Measurements from ENCODE around the gene CXCL12.

The CXCL12 gene

DNA sequence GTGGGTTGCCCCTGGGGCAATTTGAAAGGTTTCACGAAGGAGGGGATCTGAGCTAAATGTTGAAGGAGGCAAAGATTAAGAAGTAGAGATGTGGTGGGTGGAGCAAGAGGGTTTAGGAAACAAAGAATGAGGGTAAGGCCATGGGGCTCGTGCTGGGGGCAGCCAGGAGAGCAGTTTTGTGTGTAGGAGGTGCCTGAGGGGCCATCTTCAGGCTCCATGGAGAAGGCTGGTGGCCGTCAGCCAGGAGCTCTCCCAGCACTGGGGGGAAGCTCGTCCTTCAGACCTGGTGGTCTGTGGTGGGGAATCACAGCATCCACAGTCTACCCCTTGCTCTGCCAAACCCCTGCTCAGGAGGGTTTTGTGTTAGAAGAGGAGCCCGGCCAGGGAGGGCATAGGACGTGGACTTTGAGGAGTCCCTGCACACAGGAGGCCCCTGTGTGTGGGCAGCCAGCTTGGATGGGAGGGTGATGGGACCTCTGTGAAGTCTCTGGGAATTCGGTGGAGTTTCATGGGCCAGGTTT is 11.8 kb upstream of the CXCL12 start:
- no peak overlapping the region for H2AFZ ChIP-seq (ENCODE audit: low read depth, low read length)
- H3K36me3 ChIP-seq (ENCODE audit: insufficient read depth, low read length): no peaks in the 10 kb centered on the region
- H3K27me3 ChIP-seq (ENCODE audit: insufficient read depth, low read length): peaks cover 6% of the 10 kb centered on the region
- H3K9me3 ChIP-seq (ENCODE audit: low read length): no peaks in the 10 kb centered on the region
- H3K4me3 ChIP-seq (ENCODE audit: low read length): no peak overlapping the region
- no peaks in the 10 kb centered on the region for H3K4me1 ChIP-seq (ENCODE audit: insufficient read depth, low read length)

- H3K4me1 ChIP-seq (ENCODE audit: insufficient read depth, low read length): no peaks in the 10 kb centered on the region
- peaks cover 6% of the 10 kb centered on the region for H3K27me3 ChIP-seq (ENCODE audit: insufficient read depth, low read length)
- H3K9me3 ChIP-seq (ENCODE audit: low read length): no peaks in the 10 kb centered on the region
- no peak overlapping the region for H3K4me3 ChIP-seq (ENCODE audit: low read length)
- H2AFZ ChIP-seq (ENCODE audit: low read depth, low read length): no peak overlapping the region
- H3K36me3 ChIP-seq (ENCODE audit: insufficient read depth, low read length): no peaks in the 10 kb centered on the region
These were observed 11.2 kb upstream of the CXCL12 start for GRCh38 chr10:44395902-44396670.

DNA sequence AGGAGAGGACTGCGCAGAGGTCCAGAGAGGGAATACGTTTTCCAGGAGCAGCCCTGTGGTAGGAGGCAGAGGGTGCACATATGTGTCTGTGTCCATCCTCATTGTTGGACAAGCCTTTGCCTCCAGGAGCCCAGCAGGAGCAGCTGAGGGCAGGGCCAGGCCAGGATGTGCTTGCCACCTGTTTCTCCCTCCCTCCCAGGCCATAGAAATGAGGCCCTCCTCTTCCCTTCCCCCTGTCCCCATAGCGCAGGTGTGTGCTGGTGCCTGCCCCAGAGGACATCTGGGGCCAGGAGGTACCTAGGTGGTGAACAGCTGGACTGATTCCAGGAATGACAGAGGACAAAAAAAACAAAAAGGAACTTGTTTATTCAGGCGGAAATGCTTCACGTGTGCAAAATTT is 10.5 kb upstream of the CXCL12 start:
- Histone ChIP-seq H3K27me3 (ENCODE audit: insufficient read depth, low read length) (peaks cover 6% of the 10 kb centered on the region), H3K4me1 (ENCODE audit: insufficient read depth, low read length) (no peaks in the 10 kb centered on the region), H3K9me3 (ENCODE audit: low read length) (no peaks in the 10 kb centered on the region), H3K4me3 (ENCODE audit: low read length) (no peak overlapping the region), H3K36me3 (ENCODE audit: insufficient read depth, low read length) (no peaks in the 10 kb centered on the region), H2AFZ (ENCODE audit: low read depth, low read length) (no peak overlapping the region)

DNA sequence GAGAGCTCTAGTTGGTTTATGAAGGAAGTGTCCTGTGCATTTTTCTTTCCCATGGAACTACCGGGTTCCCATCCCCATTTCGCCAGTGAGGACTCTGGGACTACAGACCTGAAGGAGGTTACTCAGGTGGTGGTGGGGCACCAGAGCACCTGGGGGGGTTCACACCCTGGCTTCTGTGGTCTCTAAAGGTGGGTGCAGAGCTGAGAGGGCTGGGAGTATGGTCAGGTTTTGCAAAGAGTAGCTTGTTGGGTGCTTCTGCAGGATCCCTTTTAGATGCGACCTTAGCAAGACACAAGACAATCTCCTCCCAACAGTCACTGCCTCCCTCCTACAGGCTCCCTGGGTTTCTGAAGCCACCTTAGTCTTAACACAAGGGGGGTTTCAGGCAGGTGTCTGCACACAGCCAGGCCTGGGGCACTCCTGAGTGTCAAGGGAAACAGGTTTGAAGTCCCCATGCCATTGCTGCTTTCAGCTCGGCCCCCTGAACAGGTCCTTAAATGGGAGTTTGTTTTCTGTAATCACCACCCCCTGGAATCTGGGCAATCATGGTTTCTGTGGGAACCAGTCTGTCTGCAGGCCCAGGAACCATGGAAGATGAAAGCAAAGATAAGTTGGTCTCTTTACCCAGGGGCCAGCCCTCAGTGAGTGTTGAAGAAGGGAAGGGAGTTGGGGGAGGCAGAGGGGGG is 9.9 kb upstream of the CXCL12 start:
- Histone ChIP-seq H2AFZ (ENCODE audit: low read depth, low read length) (no peak overlapping the region), H3K27me3 (ENCODE audit: insufficient read depth, low read length) (peaks cover 6% of the 10 kb centered on the region), H3K9me3 (ENCODE audit: low read length) (no peaks in the 10 kb centered on the region), H3K36me3 (ENCODE audit: insufficient read depth, low read length) (no peaks in the 10 kb centered on the region), H3K4me1 (ENCODE audit: insufficient read depth, low read length) (no peaks in the 10 kb centered on the region), H3K4me3 (ENCODE audit: low read length) (no peak overlapping the region)

GRCh38 chr10:44393834-44394547 is 9.1 kb upstream of the CXCL12 start:
- Histone ChIP-seq H3K27me3 (ENCODE audit: insufficient read depth, low read length) (peaks cover 4% of the 10 kb centered on the region), H3K4me1 (ENCODE audit: insufficient read depth, low read length) (no peaks in the 10 kb centered on the region), H2AFZ (ENCODE audit: low read depth, low read length) (no peak overlapping the region), H3K36me3 (ENCODE audit: insufficient read depth, low read length) (no peaks in the 10 kb centered on the region), H3K9me3 (ENCODE audit: low read length) (no peaks in the 10 kb centered on the region), H3K4me3 (ENCODE audit: low read length) (no peak overlapping the region)

DNA sequence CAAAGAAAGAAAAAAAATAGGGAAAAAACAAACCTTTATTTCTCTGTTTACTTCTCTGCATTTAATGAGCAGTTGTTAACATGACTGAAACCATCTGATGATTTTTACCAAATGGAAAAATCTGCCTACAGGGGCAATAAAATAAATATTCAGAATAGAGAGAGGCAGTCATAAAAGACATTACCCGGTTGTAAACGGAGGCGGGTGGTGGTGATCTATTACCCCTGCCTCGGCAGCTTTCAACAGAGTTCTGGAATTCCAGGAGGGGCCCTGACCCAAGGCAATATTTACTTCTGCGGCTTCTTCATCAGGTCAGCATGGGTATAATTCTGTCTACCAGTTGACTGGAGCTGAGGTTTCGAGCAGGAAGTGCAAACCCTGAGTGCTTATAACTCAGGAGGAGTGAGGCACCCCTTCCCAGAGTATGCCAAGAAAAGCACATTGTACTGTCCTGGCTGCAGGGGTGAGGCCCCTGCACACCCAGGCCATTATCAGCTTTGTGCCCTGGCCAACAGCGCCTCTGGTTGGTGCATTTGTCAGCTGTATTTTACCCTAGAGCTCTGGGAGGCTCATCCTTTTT is 8.2 kb upstream of the CXCL12 start:
- Histone ChIP-seq H3K27me3 (ENCODE audit: insufficient read depth, low read length) (no peaks in the 10 kb centered on the region), H3K9me3 (ENCODE audit: low read length) (no peaks in the 10 kb centered on the region), H3K36me3 (ENCODE audit: insufficient read depth, low read length) (no peaks in the 10 kb centered on the region), H3K4me3 (ENCODE audit: low read length) (no peak overlapping the region), H2AFZ (ENCODE audit: low read depth, low read length) (no peak overlapping the region), H3K4me1 (ENCODE audit: insufficient read depth, low read length) (no peaks in the 10 kb centered on the region)

GRCh38 chr10:44392420-44392819 is 7.5 kb upstream of the CXCL12 start:
- H3K27me3 ChIP-seq (ENCODE audit: insufficient read depth, low read length): no peaks in the 10 kb centered on the region
- H3K36me3 ChIP-seq (ENCODE audit: insufficient read depth, low read length): no peaks in the 10 kb centered on the region
- H3K9me3 ChIP-seq (ENCODE audit: low read length): no peaks in the 10 kb centered on the region
- no peak overlapping the region for H2AFZ ChIP-seq (ENCODE audit: low read depth, low read length)
- H3K4me3 ChIP-seq (ENCODE audit: low read length): no peak overlapping the region
- no peaks in the 10 kb centered on the region for H3K4me1 ChIP-seq (ENCODE audit: insufficient read depth, low read length)

- H3K4me1 ChIP-seq (ENCODE audit: insufficient read depth, low read length): no peaks in the 10 kb centered on the region
- H3K27me3 ChIP-seq (ENCODE audit: insufficient read depth, low read length): peaks cover 1% of the 10 kb centered on the region
- H3K9me3 ChIP-seq (ENCODE audit: low read length): no peaks in the 10 kb centered on the region
- no peaks in the 10 kb centered on the region for H3K36me3 ChIP-seq (ENCODE audit: insufficient read depth, low read length)
- H2AFZ ChIP-seq (ENCODE audit: low read depth, low read length): no peak overlapping the region
- no peak overlapping the region for H3K4me3 ChIP-seq (ENCODE audit: low read length)
These were observed 7.1 kb upstream of the CXCL12 start for GRCh38 chr10:44391981-44392380.

DNA sequence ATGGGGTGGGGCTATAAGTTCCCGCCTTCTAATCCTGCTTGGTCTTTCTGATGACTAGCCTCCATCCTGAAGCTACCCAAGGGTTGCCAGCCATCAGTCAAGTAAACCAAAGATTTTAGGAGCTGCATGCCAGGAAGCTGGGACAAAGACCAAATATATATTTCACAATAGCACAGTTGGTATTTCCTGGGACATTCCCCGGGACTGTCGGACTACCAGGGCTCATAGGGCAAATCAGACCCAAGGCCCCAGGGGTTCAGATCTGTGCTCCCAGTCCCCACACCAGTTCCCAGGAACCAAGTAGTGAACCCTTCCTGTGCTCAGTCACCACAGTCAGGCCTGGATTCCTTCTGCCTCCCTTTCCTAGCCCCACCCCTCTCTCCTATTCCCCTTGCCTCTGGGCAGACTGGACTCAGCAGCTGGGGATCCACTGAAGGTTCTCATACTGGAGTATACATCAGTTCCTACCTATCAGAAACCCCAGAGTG is 5.7 kb upstream of the CXCL12 start:
- no peak overlapping the region for H2AFZ ChIP-seq (ENCODE audit: low read depth, low read length)
- H3K4me1 ChIP-seq (ENCODE audit: insufficient read depth, low read length): no peaks in the 10 kb centered on the region
- no peaks in the 10 kb centered on the region for H3K9me3 ChIP-seq (ENCODE audit: low read length)
- H3K36me3 ChIP-seq (ENCODE audit: insufficient read depth, low read length): no peaks in the 10 kb centered on the region
- H3K4me3 ChIP-seq (ENCODE audit: low read length): no peak overlapping the region
- H3K27me3 ChIP-seq (ENCODE audit: insufficient read depth, low read length): peaks cover 12% of the 10 kb centered on the region

GRCh38 chr10:44389556-44389955 is 4.7 kb upstream of the CXCL12 start:
- H3K36me3 ChIP-seq (ENCODE audit: insufficient read depth, low read length): no peaks in the 10 kb centered on the region
- H3K9me3 ChIP-seq (ENCODE audit: low read length): no peaks in the 10 kb centered on the region
- H3K4me1 ChIP-seq (ENCODE audit: insufficient read depth, low read length): no peaks in the 10 kb centered on the region
- H3K4me3 ChIP-seq (ENCODE audit: low read length): no peak overlapping the region
- H3K27me3 ChIP-seq (ENCODE audit: insufficient read depth, low read length): peaks cover 20% of the 10 kb centered on the region
- H2AFZ ChIP-seq (ENCODE audit: low read depth, low read length): no peak overlapping the region

DNA sequence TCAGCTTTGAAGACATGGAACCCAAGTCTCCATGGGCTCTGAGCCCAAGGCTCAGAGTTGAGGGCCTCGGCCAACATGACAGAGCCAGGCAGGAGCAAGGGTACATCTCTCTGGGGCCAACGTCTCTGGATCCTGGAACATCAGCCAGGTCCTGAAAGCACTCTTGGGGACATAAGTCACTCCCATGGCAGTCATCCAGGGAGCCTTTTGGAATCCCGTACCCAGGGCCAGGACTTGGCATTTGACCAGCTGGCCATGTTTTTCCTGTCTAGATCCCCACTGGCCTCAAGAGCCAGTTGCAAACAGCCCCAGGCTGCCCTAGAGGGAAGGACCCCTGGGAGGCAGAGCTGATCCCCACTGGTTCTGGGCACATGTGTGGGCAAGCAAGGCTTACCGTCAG is 4.3 kb upstream of the CXCL12 start:
- Histone ChIP-seq H3K27me3 (ENCODE audit: insufficient read depth, low read length) (peaks cover 24% of the 10 kb centered on the region), H3K36me3 (ENCODE audit: insufficient read depth, low read length) (no peaks in the 10 kb centered on the region), H2AFZ (ENCODE audit: low read depth, low read length) (no peak overlapping the region), H3K9me3 (ENCODE audit: low read length) (no peaks in the 10 kb centered on the region), H3K4me3 (ENCODE audit: low read length) (no peak overlapping the region), H3K4me1 (ENCODE audit: insufficient read depth, low read length) (no peaks in the 10 kb centered on the region)

GRCh38 chr10:44388641-44389040 is 3.7 kb upstream of the CXCL12 start:
- Histone ChIP-seq H3K4me3 (ENCODE audit: low read length) (no peak overlapping the region), H3K27me3 (ENCODE audit: insufficient read depth, low read length) (peaks cover 29% of the 10 kb centered on the region), H2AFZ (ENCODE audit: low read depth, low read length) (no peak overlapping the region), H3K4me1 (ENCODE audit: insufficient read depth, low read length) (no peaks in the 10 kb centered on the region), H3K36me3 (ENCODE audit: insufficient read depth, low read length) (no peaks in the 10 kb centered on the region), H3K9me3 (ENCODE audit: low read length) (no peaks in the 10 kb centered on the region)

DNA sequence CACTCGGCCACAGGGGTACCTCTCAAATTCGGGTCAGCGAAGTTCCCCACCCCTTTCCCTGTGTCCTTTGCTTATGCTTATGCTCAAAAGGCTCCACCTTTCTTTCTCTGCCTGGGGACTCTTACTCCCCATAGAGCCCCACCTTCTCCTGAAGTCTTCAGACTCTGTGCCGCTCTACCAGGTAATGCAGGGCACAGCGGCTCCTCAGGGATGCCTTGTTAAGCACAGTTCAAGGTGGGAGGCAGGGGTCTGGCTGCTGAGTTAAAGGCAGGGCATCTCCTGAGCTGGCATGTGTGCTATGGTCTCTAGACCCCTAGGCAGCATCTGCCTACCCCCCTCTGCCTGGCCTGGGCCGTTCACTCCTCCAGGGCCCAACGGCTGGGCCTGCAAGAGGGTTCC is 3.0 kb upstream of the CXCL12 start:
- H3K36me3 ChIP-seq (ENCODE audit: insufficient read depth, low read length): no peaks in the 10 kb centered on the region
- peaks cover 37% of the 10 kb centered on the region for H3K27me3 ChIP-seq (ENCODE audit: insufficient read depth, low read length)
- H3K4me1 ChIP-seq (ENCODE audit: insufficient read depth, low read length): no peaks in the 10 kb centered on the region
- H2AFZ ChIP-seq (ENCODE audit: low read depth, low read length): no peak overlapping the region
- no peaks in the 10 kb centered on the region for H3K9me3 ChIP-seq (ENCODE audit: low read length)
- no peak overlapping the region for H3K4me3 ChIP-seq (ENCODE audit: low read length)
